ENCODE measurements around the gene STARD8.

DNA sequence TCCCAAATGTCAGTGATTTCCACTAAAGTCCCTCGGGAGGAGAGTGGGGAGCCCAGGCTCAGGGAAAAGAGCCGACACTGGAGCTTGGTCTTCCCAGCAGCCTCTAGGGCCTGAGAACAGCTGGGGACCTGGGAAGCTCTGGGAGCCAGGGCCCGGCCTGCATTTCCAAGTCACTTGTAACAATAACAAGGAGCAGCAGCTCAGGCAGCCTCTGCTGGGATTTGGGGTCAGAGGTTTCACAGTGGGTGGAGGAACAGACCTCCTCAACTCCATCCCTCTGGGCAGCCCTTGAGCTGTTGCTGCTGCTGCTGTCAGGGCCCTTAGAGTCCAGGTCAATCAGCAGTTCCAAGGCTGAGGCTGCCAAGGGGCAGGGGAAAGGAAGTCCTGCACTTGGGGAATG is 11.1 kb downstream of the STARD8 start:
- no peak for TF ChIP-seq ZNF274 (IDR thresholded peaks at IDR 0.05; ENCODE audit: low read depth, low read length)
- TF ChIP-seq SUZ12 (IDR thresholded peaks at IDR 0.05; ENCODE audit: extremely low read depth, insufficient read depth, insufficient read length): no peak
- TF ChIP-seq YY1 (IDR thresholded peaks at IDR 0.05; ENCODE audit: insufficient read depth, insufficient read length): no peak

Measured in NT2/D1 (cell line).